SU-DHL-6 (cell line): ENCODE results near the gene LCN10.

Experiments used
- EZH2phosphoT487 ChIP-seq: fragments of 200-600 bp; sonication (generic), shearing (Covaris generic); conservative IDR thresholded peaks from 2 replicates; pipeline ENCODE4 v1.6.1; 2018; ENCODE audit warnings: mild to moderate bottlenecking, antibody characterized with exemption, low read length, moderate library complexity, mixed read lengths
- TF ChIP-seq, protein P1 (sequence below): fragments of 200-600 bp; sonication (generic); IDR thresholded peaks from one replicate; pipeline ENCODE4 v1.5.1; 2017; ENCODE audit warnings: antibody characterized with exemption, mild to moderate bottlenecking, low read length, moderate library complexity; ENCODE audit not compliant: insufficient read depth, poor library complexity, severe bottlenecking

- TF ChIP-seq, protein P1, sequence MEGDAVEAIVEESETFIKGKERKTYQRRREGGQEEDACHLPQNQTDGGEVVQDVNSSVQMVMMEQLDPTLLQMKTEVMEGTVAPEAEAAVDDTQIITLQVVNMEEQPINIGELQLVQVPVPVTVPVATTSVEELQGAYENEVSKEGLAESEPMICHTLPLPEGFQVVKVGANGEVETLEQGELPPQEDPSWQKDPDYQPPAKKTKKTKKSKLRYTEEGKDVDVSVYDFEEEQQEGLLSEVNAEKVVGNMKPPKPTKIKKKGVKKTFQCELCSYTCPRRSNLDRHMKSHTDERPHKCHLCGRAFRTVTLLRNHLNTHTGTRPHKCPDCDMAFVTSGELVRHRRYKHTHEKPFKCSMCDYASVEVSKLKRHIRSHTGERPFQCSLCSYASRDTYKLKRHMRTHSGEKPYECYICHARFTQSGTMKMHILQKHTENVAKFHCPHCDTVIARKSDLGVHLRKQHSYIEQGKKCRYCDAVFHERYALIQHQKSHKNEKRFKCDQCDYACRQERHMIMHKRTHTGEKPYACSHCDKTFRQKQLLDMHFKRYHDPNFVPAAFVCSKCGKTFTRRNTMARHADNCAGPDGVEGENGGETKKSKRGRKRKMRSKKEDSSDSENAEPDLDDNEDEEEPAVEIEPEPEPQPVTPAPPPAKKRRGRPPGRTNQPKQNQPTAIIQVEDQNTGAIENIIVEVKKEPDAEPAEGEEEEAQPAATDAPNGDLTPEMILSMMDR = peak; percentile 16
- TF ChIP-seq EZH2phosphoT487 = no peak
These were observed 41.7 kb upstream of the LCN10 start for GRCh38 chr9:136784249-136784996.
